WTC11 (cell line): ENCODE measurements around the gene UGT3A2. TPM values are rescaled to one million over a fixed set of nuclear protein-coding genes. Genes with fewer than 3 reads are reported as not detected.
"Not testable (repeated sequence)": the region's sequence is repeated elsewhere in the genome, so short reads cannot be mapped to it uniquely, and the experiment has no call there.

Experiments
- ATAC-seq: fragments of 200-7000 bp; cut with Tn5 transposase; 2 replicates; pipeline ENCODE4 v1.10.0; 2021; ENCODE audit warnings: mild to moderate bottlenecking, moderate library complexity
- CTCF ChIA-PET: fragments of 300-600 bp; sonication (Branson Sonifier 250); formaldehyde crosslinking; loops from one replicate; lab custom pipeline; 2021; ENCODE audit warnings: antibody characterized with exemption; lab: Charles Lee
- POLR2A ChIA-PET: fragments of 350-600 bp; sonication (Branson Sonifier 250); formaldehyde crosslinking; loops from one replicate; lab custom pipeline; 2021; ENCODE audit warnings: antibody characterized with exemption; lab: Charles Lee
- DNase-seq: peaks from one replicate; pipeline ENCODE4 v3.0.0; 2021; ENCODE audit warnings: low spot score
- H3K27ac Mint-ChIP-seq: 2 replicates; pipeline ENCODE4 v1.8.0; 2021; ENCODE audit warnings: mixed read lengths
- H3K27me3 Mint-ChIP-seq: 2 replicates; pipeline ENCODE4 v1.8.0; 2021; ENCODE audit warnings: low read depth, mild to moderate bottlenecking, moderate library complexity, mixed read lengths
- H3K36me3 Mint-ChIP-seq: 2 replicates; pipeline ENCODE4 v1.8.0; 2021; ENCODE audit warnings: mixed read lengths
- H3K4me1 Mint-ChIP-seq: 2 replicates; pipeline ENCODE4 v1.8.0; 2022; ENCODE audit warnings: mixed read lengths
- H3K4me3 Mint-ChIP-seq: 2 replicates; pipeline ENCODE4 v1.8.0; 2021; ENCODE audit warnings: mild to moderate bottlenecking, moderate library complexity, mixed read lengths
- H3K9me3 Mint-ChIP-seq: 2 replicates; pipeline ENCODE4 v1.8.0; 2021; ENCODE audit warnings: mixed read lengths
- ELF4 ChIP-seq: sonication (generic); formaldehyde crosslinking; IDR thresholded peaks from 2 replicates; pipeline ENCODE4 v1.8.1; 2022; ENCODE audit warnings: low read depth, mild to moderate bottlenecking, moderate library complexity, missing genetic modification reagents
- ETV6 ChIP-seq: sonication (generic); formaldehyde crosslinking; IDR thresholded peaks from 2 replicates; pipeline ENCODE4 v1.8.1; 2022; ENCODE audit warnings: mild to moderate bottlenecking, missing genetic modification reagents
- JAZF1 ChIP-seq: fragments of 250-450 bp; sonication (Bioruptor Pico); IDR thresholded peaks from 2 replicates; pipeline ENCODE4 v1.9.0; 2021; ENCODE audit warnings: moderate library complexity, mild to moderate bottlenecking, inconsistent platforms
- MYBL2 ChIP-seq: sonication (generic); formaldehyde crosslinking; IDR thresholded peaks from 2 replicates; pipeline ENCODE4 v1.8.1; 2023; ENCODE audit warnings: mild to moderate bottlenecking, moderate library complexity, missing genetic modification reagents
- NR2C2 ChIP-seq: sonication (generic); formaldehyde crosslinking; IDR thresholded peaks from 2 replicates; pipeline ENCODE4 v1.8.0; 2022; ENCODE audit warnings: mild to moderate bottlenecking, missing genetic modification reagents
- ZNF138 ChIP-seq: sonication (generic); formaldehyde crosslinking; conservative IDR thresholded peaks from 2 replicates; pipeline ENCODE4 v1.8.1; 2022; ENCODE audit warnings: mild to moderate bottlenecking, moderate library complexity, missing genetic modification reagents
- total RNA-seq: library from RNA; stranded (reverse); gene quantifications from 3 replicates; pipeline ENCODE4 v1.2.3, GENCODE V29; 2021
- TF ChIP-seq, protein P1 (sequence below): sonication (generic); formaldehyde crosslinking; IDR thresholded peaks from 2 replicates; pipeline ENCODE4 v1.8.0; 2022; ENCODE audit warnings: mild to moderate bottlenecking, missing genetic modification reagents
- TF ChIP-seq, protein P2 (sequence below): sonication (generic); formaldehyde crosslinking; IDR thresholded peaks from 2 replicates; pipeline ENCODE4 v1.8.1; 2023; ENCODE audit warnings: mild to moderate bottlenecking, missing genetic modification reagents
- TF ChIP-seq, protein P3 (sequence below): sonication (generic); formaldehyde crosslinking; IDR thresholded peaks from 2 replicates; pipeline ENCODE4 v1.8.0; 2022; ENCODE audit warnings: mild to moderate bottlenecking, missing genetic modification reagents
- TF ChIP-seq, protein P4 (sequence below): sonication (generic); formaldehyde crosslinking; IDR thresholded peaks from 2 replicates; pipeline ENCODE4 v1.8.0; 2023; ENCODE audit warnings: missing genetic modification reagents
- TF ChIP-seq, protein P5 (sequence below): fragments of 200-600 bp; IDR thresholded peaks from 2 replicates; pipeline ENCODE4 v1.8.0; 2022; ENCODE audit warnings: antibody characterized with exemption
- TF ChIP-seq, protein P6 (sequence below): fragments of 250-450 bp; sonication (Bioruptor Pico); IDR thresholded peaks from 2 replicates; pipeline ENCODE4 v2.1.2; 2022; ENCODE audit warnings: mild to moderate bottlenecking, moderate library complexity

UGT3A2 gene
- total RNA-seq, 1 experiment from 2014 or later = 13.6 TPM

DNA sequence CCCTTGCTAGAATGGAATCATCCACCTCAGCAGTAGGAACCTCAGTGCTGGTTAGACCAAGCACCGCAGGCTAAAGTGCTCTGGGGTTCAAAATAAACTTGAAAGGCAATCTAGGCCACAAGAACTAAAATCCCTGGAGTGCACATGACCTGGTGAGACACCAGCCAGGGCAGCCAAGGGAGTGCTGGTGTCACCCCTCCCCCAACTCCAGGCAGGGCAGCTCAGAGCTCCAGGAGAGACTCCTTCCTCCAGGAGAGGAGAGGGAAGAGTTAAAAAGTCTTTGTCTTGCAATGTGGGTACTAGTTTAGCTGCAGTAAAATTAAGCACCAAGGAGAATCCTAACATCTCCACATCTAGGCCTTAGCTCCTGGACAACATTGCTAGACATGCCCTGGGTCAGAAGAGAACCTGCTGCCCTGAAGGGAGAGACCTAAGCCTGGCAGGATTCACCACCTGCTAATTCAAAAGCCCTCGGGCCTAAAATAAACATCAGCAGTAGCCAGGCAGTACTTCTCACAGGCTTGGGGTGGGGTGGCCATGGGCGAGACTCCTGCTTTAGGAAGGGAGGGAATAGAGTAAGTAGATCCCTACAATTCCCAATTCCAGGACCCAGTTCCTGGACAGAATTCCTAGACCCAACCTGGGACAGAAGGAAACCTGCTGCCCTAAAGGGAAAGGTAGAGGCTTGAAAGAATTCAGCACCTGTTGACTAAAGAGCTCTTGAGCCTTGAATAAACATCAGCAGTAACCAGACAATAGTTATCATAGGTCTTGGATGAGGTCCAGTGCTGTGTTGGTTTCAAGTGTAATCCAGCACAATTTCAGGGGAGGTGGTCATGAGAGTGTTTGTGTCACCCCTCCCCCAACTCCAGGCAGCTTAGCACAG, 25.8 kb downstream of the UGT3A2 start:
- Mint-ChIP-seq H3K4me3 (no peak overlapping the region), H3K27ac (no peak overlapping the region), H3K4me1 (peaks cover 18% of the 10 kb centered on the region), H3K9me3 (no peaks in the 10 kb centered on the region), H3K36me3 (no peaks in the 10 kb centered on the region), H3K27me3 (no peaks in the 10 kb centered on the region)
- peak; percentile 67 for ATAC-seq
- TF ChIP-seq JAZF1 (CRISPR knock-in tag) (no peak), MYBL2 (CRISPR knock-in tag) (no peak), ZNF138 (CRISPR knock-in tag) (no peak), NR2C2 (CRISPR knock-in tag) (no peak)
- TF ChIP-seq, protein P1, sequence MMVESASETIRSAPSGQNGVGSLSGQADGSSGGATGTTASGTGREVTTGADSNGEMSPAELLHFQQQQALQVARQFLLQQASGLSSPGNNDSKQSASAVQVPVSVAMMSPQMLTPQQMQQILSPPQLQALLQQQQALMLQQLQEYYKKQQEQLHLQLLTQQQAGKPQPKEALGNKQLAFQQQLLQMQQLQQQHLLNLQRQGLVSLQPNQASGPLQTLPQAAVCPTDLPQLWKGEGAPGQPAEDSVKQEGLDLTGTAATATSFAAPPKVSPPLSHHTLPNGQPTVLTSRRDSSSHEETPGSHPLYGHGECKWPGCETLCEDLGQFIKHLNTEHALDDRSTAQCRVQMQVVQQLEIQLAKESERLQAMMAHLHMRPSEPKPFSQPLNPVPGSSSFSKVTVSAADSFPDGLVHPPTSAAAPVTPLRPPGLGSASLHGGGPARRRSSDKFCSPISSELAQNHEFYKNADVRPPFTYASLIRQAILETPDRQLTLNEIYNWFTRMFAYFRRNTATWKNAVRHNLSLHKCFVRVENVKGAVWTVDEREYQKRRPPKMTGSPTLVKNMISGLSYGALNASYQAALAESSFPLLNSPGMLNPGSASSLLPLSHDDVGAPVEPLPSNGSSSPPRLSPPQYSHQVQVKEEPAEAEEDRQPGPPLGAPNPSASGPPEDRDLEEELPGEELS = no peak
- ChIA-PET POLR2A (no interaction called here), CTCF (interaction anchor here (1.0 to 2.4 kb wide), 7 partner anchors 25 to 79 kb away, joined by 3 to 17 read pairs (median 3); partner anchors contain the start of gene UGT3A2)
- no peak for DNase-seq

DNA sequence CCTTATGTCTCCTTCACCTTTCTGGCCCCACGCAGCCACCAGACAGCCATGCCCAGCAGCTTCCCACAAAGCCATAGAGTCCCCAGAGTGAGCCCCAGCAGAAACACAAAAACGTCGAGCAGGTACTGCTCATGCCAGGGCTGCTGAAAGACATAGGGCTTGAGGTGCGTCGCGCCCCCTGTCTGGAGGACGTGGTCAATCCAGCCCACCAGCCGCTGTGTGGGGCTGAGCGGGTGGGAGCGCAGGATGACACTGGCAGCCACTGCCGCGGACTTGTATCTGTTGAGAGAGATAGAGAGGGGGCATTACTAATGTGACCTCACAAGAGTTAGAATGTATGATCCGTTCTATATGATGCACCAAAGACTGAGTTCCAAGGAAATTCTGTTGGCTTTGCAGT, 31.0 kb downstream of the UGT3A2 start:
- H3K27ac Mint-ChIP-seq = no peak overlapping the region
- no peak overlapping the region for H3K4me3 Mint-ChIP-seq
- ATAC-seq (peak; percentile 68), DNase-seq (peak; percentile 20)
- ChIA-PET CTCF (no interaction called here), POLR2A (no interaction called here)
- H3K27me3 Mint-ChIP-seq = no peaks in the 10 kb centered on the region; the same call in 1 of the 2 replicates
- H3K9me3 Mint-ChIP-seq = no peaks in the 10 kb centered on the region
- peaks cover 6% of the 10 kb centered on the region for H3K4me1 Mint-ChIP-seq
- no peaks in the 10 kb centered on the region for H3K36me3 Mint-ChIP-seq
- TF ChIP-seq ETV6 (no peak), ELF4 (CRISPR knock-in tag) (no peak)
- TF ChIP-seq, protein P2, sequence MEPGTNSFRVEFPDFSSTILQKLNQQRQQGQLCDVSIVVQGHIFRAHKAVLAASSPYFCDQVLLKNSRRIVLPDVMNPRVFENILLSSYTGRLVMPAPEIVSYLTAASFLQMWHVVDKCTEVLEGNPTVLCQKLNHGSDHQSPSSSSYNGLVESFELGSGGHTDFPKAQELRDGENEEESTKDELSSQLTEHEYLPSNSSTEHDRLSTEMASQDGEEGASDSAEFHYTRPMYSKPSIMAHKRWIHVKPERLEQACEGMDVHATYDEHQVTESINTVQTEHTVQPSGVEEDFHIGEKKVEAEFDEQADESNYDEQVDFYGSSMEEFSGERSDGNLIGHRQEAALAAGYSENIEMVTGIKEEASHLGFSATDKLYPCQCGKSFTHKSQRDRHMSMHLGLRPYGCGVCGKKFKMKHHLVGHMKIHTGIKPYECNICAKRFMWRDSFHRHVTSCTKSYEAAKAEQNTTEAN = no peak
- TF ChIP-seq, protein P3, sequence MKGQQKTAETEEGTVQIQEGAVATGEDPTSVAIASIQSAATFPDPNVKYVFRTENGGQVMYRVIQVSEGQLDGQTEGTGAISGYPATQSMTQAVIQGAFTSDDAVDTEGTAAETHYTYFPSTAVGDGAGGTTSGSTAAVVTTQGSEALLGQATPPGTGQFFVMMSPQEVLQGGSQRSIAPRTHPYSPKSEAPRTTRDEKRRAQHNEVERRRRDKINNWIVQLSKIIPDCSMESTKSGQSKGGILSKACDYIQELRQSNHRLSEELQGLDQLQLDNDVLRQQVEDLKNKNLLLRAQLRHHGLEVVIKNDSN (CRISPR knock-in tag) = no peak
- TF ChIP-seq, protein P4, sequence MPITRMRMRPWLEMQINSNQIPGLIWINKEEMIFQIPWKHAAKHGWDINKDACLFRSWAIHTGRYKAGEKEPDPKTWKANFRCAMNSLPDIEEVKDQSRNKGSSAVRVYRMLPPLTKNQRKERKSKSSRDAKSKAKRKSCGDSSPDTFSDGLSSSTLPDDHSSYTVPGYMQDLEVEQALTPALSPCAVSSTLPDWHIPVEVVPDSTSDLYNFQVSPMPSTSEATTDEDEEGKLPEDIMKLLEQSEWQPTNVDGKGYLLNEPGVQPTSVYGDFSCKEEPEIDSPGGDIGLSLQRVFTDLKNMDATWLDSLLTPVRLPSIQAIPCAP (CRISPR knock-in tag) = no peak
- TF ChIP-seq, protein P5, sequence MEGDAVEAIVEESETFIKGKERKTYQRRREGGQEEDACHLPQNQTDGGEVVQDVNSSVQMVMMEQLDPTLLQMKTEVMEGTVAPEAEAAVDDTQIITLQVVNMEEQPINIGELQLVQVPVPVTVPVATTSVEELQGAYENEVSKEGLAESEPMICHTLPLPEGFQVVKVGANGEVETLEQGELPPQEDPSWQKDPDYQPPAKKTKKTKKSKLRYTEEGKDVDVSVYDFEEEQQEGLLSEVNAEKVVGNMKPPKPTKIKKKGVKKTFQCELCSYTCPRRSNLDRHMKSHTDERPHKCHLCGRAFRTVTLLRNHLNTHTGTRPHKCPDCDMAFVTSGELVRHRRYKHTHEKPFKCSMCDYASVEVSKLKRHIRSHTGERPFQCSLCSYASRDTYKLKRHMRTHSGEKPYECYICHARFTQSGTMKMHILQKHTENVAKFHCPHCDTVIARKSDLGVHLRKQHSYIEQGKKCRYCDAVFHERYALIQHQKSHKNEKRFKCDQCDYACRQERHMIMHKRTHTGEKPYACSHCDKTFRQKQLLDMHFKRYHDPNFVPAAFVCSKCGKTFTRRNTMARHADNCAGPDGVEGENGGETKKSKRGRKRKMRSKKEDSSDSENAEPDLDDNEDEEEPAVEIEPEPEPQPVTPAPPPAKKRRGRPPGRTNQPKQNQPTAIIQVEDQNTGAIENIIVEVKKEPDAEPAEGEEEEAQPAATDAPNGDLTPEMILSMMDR = no peak
- TF ChIP-seq, protein P6, sequence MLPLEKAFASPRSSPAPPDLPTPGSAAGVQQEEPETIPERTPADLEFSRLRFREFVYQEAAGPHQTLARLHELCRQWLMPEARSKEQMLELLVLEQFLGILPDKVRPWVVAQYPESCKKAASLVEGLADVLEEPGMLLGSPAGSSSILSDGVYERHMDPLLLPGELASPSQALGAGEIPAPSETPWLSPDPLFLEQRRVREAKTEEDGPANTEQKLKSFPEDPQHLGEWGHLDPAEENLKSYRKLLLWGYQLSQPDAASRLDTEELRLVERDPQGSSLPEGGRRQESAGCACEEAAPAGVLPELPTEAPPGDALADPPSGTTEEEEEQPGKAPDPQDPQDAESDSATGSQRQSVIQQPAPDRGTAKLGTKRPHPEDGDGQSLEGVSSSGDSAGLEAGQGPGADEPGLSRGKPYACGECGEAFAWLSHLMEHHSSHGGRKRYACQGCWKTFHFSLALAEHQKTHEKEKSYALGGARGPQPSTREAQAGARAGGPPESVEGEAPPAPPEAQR (CRISPR knock-in tag) = no peak

DNA sequence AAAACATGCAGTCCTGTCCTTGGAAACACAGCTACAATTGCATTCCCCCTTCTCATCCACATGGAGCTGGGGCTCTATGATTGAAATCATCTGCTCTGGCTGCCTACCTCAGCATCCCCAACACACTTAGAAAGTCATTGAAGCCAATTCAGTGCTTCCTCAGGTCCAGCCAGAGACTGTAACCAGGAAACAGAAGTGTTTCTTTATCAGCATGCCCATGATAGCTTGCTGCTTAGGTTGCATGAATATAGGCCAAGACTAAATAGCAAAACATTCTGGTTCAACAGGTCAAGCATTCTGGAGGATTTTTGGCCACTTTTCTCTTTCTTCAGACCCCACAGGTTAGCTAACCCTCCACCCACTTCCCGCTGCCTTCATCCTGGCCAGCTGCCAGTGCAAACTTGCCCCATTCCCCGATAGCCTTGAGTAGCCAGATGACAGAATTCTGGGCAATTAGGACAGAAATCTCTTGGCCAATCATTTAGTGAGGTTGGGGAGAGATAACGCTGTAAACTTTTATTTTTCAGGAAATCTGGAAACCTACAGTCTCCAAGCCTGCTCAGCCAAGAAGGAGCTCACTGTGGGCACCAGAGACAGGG, 32.0 kb downstream of the UGT3A2 start:
- H3K4me3 Mint-ChIP-seq, H3K27ac Mint-ChIP-seq, CTCF ChIA-PET, H3K9me3 Mint-ChIP-seq, H3K36me3 Mint-ChIP-seq, ATAC-seq, H3K4me1 Mint-ChIP-seq, H3K27me3 Mint-ChIP-seq, DNase-seq: not testable (repeated sequence)
- POLR2A ChIA-PET = interaction anchor here (0.5 kb wide), 1 partner anchor 11 kb away, joined by 3 read pairs; no protein-coding TSS in a partner anchor
